HG03045 (cell line): ENCODE measurements around the gene MIER1.
"Not testable (repeated sequence)": the region's sequence is repeated elsewhere in the genome, so short reads cannot be mapped to it uniquely, and the experiment has no call there.

Source experiments
- ATAC-seq: cut with Tn5 transposase; IDR thresholded peaks from one replicate; pipeline ENCODE4 v1.9.1; 2021; ENCODE audit warnings: mild to moderate bottlenecking, moderate library complexity; ENCODE audit not compliant: unreplicated experiment

Gene MIER1

GRCh38 chr1:66924756-66925557 lies at the start of gene MIER1, which contains the start of gene DNAI4:
TSS of gene MIER1 (plus strand) at chr1:66924990. CDS start at chr1:66925029, 39 bp downstream.
TSS of gene DNAI4 (minus strand) at chr1:66924856. CDS start at chr1:66924831, 25 bp downstream.
- peak; percentile 95 for ATAC-seq

GRCh38 chr1:66876664-66877063 lies 48.1 kb upstream of the MIER1 start:
- ATAC-seq = no peak

DNA sequence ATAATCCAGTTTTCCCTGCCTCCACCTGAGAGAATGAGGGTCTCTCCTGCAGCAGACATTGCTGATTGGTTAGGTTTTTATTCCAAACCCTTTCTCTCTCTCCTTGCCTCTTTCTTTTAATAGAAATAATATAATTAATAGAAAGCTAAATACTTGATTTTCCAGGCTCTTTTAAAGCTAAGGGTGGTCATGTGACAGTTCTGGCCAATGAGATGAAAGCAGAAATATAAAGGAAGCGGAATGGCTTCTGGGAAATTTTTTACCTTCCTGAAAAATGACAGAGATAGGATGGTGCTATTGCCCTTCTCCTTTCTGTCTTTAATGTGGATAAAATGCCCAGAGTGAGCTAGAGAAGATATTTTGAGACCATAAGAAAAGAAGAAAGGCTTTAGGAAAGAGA lies 35.8 kb upstream of the MIER1 start:
- ATAC-seq = no peak

DNA sequence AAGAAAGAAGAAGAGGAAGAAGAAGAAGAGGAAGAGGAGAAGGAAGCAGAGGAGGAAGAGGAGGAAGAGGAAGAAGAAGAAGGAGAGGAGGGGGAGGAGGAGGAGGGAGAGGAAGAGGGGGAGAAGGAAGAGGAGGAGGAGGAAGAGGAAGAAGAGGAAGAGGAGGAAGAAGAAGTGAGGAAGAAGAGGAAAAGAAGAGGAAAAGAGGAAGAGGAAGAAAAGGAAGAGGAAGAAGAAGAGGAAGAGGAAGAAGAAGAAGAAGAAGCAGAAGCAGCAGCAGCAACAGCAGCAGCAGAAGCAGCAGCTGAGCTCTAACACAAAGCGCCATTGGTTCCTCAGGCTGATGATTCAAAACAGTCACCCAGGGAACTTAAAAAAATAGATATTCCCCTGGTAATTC lies 34.2 kb upstream of the MIER1 start:
- ATAC-seq = no peak

GRCh38 chr1:66893712-66894111 lies 31.1 kb upstream of the MIER1 start:
- no peak for ATAC-seq

DNA sequence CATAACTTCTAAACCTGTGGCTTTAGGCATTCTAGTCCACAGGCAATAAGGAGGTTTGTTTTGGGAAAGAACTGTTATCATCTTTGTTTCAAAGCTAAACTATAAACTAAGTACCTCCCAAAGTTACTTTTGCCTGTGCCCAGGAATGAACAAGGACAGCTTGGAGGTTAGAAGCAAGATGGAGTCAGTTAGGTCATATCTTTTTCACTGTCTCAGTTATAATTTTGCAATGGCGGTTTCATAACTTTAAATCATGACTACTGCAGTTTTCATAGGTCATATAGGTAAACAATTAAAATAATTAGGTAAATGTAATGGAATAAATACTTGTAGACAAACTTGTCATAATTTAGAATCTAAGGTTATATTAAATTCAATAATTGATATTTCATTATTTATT lies 9.6 kb upstream of the MIER1 start:
- not testable (repeated sequence) for ATAC-seq

GRCh38 chr1:66916320-66916719 lies 8.5 kb upstream of the MIER1 start:
- ATAC-seq = no peak

DNA sequence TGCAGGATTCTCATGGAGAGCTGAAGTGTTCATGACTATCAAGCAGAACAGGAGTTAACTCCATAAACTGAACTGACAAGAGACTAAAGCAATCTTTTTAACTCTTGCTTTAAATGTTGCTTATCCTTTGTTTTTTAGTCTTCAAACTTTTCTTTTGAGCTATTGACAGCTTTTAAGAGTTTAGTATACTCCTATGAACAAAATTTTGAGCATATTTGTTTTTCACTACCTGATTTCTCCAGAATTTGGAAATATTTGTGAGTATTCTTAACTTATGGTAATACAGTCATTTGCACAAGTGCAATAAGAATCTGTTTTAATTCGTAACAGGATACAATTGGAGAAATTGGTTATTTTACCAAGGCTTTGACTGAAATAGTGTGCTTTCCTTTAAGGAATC lies 7.3 kb upstream of the MIER1 start:
- no peak for ATAC-seq

GRCh38 chr1:66919063-66919462 lies 5.7 kb upstream of the MIER1 start:
- no peak for ATAC-seq

DNA sequence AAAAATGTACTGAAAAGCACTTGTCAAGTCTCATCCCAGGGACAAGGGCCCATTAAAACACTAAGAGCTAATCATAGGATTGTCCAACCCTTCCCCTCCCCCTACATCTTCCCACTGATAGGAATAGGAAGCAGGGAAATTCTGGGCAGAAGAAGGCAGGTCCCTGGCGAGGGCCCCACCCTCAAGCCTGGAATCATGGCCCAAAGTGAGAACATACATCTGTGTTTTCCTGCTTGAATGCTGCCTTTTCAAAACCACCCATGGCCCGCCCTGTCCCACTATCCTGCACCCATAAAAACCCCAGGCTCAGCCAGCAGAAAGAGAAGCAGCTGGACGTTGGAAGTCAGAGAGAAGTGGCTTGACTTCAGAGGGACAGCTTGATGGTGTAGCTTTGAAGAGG lies 5.0 kb upstream of the MIER1 start:
- no peak for ATAC-seq

GRCh38 chr1:66920543-66920942 lies 4.2 kb upstream of the MIER1 start:
- ATAC-seq = no peak

- ATAC-seq = no peak
Measured at GRCh38 chr1:66925558-66925910, 744 bp downstream of the MIER1 start.

DNA sequence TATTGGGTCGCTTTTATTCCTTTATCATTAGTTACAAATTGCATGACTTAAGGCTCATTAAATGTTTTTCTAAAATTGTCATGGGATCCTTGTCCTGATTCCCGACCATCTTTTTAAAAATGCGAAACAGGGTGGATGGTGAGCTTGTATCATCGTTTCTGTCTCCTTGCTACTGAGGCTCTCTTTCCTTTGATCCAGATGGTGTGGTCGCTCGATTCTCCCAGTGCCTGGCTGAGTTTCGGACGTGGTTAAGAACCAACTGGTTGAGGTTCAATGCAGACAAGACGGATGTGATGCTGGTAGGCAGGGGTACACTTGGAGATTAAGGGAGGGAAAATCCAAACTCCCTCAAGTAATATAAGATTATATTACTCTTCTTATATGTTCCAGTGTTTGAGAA lies 1.2 kb downstream of the MIER1 start:
- no peak for ATAC-seq

GRCh38 chr1:66927528-66927927 lies 2.7 kb downstream of the MIER1 start:
- no peak for ATAC-seq

DNA sequence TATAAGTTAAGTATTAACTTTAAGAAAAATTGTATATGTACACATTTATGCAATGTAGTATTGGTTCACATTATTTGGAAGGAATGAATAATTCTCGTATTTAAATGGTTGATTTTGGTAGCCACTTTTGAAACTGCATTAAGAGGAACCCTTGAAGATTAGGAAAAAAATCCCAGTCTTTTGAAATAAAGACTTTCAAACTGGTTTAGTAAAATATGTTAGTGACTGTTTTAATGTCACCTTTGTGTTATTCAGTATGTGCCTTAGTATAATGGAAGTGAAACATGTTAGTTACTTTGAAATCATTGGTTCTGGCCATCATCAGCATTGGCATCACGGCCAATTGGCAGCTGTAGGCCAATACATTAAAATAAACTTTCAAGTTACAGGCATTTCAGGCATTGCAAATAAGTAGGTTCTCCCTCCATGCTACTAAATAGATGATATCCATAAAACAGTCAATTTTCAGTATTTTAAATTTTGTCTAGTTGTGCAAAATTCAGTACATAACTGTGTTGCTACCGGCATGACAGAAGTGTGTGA lies 4.4 kb downstream of the MIER1 start:
- ATAC-seq = no peak

- no peak for ATAC-seq
Measured at GRCh38 chr1:66929691-66929998, 4.9 kb downstream of the MIER1 start.

GRCh38 chr1:66929999-66930822 lies 5.4 kb downstream of the MIER1 start:
- ATAC-seq = peak; percentile 72

DNA sequence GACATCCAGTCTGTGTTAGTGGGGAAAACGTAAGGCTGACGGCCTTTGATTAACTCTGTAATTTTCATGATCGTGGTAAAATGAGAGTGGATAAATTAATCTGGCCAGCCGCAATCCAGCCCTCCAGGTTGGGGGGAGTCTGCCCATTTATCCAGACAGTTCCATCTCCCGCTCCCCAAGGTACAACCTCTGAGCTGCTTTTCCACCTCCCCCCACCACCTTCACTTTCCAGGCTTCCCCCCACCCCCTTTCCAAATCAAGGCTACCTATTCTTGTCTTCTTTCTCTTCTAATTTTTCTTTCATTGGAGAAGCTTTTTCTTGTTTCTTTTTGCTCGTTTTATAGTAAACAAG lies 6.0 kb downstream of the MIER1 start:
- ATAC-seq = peak; percentile 0

- no peak for ATAC-seq
Measured at GRCh38 chr1:66931590-66931989, 6.8 kb downstream of the MIER1 start.

DNA sequence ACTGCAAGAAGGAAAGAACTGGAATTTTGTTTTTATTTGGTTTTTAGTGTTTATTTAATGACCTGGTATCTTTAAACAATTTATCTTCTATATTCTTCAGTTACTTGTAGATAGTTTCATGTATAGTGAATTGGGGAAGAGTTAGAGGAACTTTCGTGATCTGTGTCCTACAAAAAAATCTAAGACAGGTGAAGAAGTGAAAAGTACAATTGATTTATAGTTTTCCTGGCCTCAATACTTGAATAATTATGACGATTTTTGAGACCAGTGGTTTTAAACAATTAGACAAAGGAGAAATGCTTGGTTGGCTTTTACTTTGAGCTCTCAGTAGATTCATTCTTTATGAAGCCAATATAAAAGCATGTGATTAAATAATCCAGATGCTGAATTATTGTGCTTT lies 7.5 kb downstream of the MIER1 start:
- ATAC-seq = no peak

DNA sequence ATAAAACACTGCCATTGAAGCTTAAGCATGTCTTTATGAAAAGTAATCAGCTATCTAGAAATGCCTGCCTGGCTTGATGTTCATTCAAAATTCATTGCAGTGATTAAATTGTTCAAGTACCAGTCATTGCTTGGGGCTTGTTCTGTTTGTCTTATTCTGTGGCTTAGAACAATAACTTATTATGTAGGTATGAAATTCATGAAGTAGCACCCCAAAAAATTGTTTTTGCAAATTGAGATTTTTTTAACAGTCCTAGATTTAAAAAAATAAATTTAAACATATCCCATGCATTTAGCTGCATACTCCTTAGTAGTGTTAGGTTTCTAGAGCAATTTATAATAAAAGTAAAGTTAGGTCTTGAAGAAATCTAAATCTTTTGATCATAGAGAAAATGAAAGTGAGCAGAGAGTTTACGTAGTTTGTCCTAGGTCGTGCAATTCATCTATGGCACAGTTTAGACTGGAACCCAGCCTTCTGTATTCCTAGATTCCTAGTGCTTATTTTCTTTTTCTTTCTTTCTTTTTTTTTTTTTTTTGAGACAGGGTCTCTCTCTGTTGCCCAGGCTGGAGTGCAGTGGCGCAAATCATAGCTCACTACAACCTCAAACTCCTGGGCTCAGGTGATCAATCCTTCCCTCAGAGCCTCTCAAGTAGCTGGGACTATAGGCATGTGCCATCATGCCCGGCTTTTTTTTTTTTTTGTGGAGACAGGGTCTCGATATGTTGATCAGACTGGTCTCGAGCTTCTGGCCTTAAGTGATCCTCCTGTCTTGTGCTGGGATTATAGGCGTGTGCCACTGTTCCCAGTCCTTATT lies 9.3 kb downstream of the MIER1 start:
- ATAC-seq = no peak
